HEK293 (cell line): ENCODE measurements around the gene CRTC3.

Experiments used
- CTCF ChIA-PET: fragments of 350-600 bp; formaldehyde crosslinking; extraction: SDS; loops from one replicate; lab custom pipeline; 2021; ENCODE audit warnings: antibody characterized with exemption; lab: Yijun Ruan, JAX
- POLR2A ChIA-PET: fragments of 300-600 bp; formaldehyde crosslinking; extraction: SDS; loops from one replicate; lab custom pipeline; 2020; ENCODE audit warnings: antibody characterized with exemption, inconsistent platforms; lab: Yijun Ruan, JAX
- H3K27ac ChIP-seq: fragments of 200-500 bp; sonication (Bioruptor generic); 2 replicates; pipeline ENCODE4 v1.5.1; 2014; ENCODE audit warnings: low read depth, low read length, control low read depth, inconsistent platforms; ENCODE audit errors: extremely low read depth
- H3K36me3 ChIP-seq, 2 experiments: fragments of 200-500 bp in 1 of 2; sonication (Bioruptor generic) in 1 of 2; 1 replicate in 1 of 2; 2 replicates in 1 of 2; pipeline ENCODE4 v1.5.1; 2014 to 2017; ENCODE audit warnings: inconsistent platforms in 2 of 2, low read length in 2 of 2; ENCODE audit not compliant: control insufficient read depth in 2 of 2, insufficient read depth in 1 of 2
- H3K4me1 ChIP-seq: fragments of 200-500 bp; sonication (Bioruptor generic); 2 replicates; pipeline ENCODE4 v1.5.1; 2014; ENCODE audit warnings: mild to moderate bottlenecking, low read length, inconsistent platforms; ENCODE audit not compliant: control insufficient read depth, insufficient read depth
- H3K4me3 ChIP-seq: 2 replicates; pipeline ENCODE4 v1.5.1; 2011; ENCODE audit warnings: low read depth, mild to moderate bottlenecking, control low read depth, low read length, moderate library complexity
- H3K9me3 ChIP-seq: fragments of 200-500 bp; sonication (Bioruptor generic); 2 replicates; pipeline ENCODE4 v1.5.1; 2014; ENCODE audit warnings: low read depth, low read length, inconsistent platforms; ENCODE audit not compliant: control insufficient read depth, insufficient read depth
- GLIS1 ChIP-seq: fragments of 450-650 bp; formaldehyde crosslinking; IDR thresholded peaks from 2 replicates; pipeline ENCODE4 v1.5.1; 2016; ENCODE audit warnings: missing biosample characterization, missing genetic modification characterization
- HOXA7 ChIP-seq: sonication (generic); formaldehyde crosslinking; IDR thresholded peaks from 2 replicates; pipeline ENCODE4 v1.8.1; 2022; ENCODE audit warnings: missing genetic modification reagents, borderline replicate concordance
- OSR2 ChIP-seq: fragments of 450-650 bp; formaldehyde crosslinking; IDR thresholded peaks from 2 replicates; pipeline ENCODE4 v1.5.1; 2016; ENCODE audit warnings: missing biosample characterization, missing genetic modification characterization
- SALL2 ChIP-seq: fragments of 450-650 bp; formaldehyde crosslinking; IDR thresholded peaks from 2 replicates; pipeline ENCODE4 v1.5.0; 2017; ENCODE audit warnings: missing biosample characterization, mild to moderate bottlenecking, missing genetic modification characterization, borderline replicate concordance
- SP7 ChIP-seq: fragments of 450-650 bp; formaldehyde crosslinking; IDR thresholded peaks from 2 replicates; pipeline ENCODE4 v1.5.1; 2016; ENCODE audit warnings: missing biosample characterization, missing genetic modification characterization
- ZBTB48 ChIP-seq: fragments of 450-650 bp; formaldehyde crosslinking; IDR thresholded peaks from 2 replicates; pipeline ENCODE4 v1.5.1; 2016; ENCODE audit warnings: missing biosample characterization, missing genetic modification characterization
- ZNF10 ChIP-seq: fragments of 450-650 bp; formaldehyde crosslinking; IDR thresholded peaks from 2 replicates; pipeline ENCODE4 v1.5.1; 2017; ENCODE audit warnings: missing biosample characterization, missing genetic modification characterization
- ZNF132 ChIP-seq: fragments of 450-650 bp; formaldehyde crosslinking; IDR thresholded peaks from 2 replicates; pipeline ENCODE4 v1.5.1; 2017; ENCODE audit warnings: missing biosample characterization, missing genetic modification characterization, borderline replicate concordance
- ZNF426 ChIP-seq: fragments of 450-650 bp; formaldehyde crosslinking; IDR thresholded peaks from 2 replicates; pipeline ENCODE4 v1.5.1; 2017; ENCODE audit warnings: missing biosample characterization, missing genetic modification characterization, mild to moderate bottlenecking, inconsistent platforms, moderate library complexity
- ZNF514 ChIP-seq: fragments of 450-650 bp; formaldehyde crosslinking; IDR thresholded peaks from 2 replicates; pipeline ENCODE4 v1.5.1; 2016; ENCODE audit warnings: missing biosample characterization, missing genetic modification characterization
- ZNF544 ChIP-seq: fragments of 450-650 bp; formaldehyde crosslinking; IDR thresholded peaks from 2 replicates; pipeline ENCODE4 v1.5.0; 2017; ENCODE audit warnings: missing biosample characterization, missing genetic modification characterization
- ZNF596 ChIP-seq: fragments of 450-650 bp; IDR thresholded peaks from 2 replicates; pipeline ENCODE4 v1.5.0; 2018; ENCODE audit warnings: missing biosample characterization, mild to moderate bottlenecking, missing genetic modification characterization, moderate library complexity
- ZNF768 ChIP-seq: fragments of 450-650 bp; formaldehyde crosslinking; IDR thresholded peaks from 2 replicates; pipeline ENCODE4 v1.5.1; 2018; ENCODE audit warnings: missing biosample characterization, mild to moderate bottlenecking, missing genetic modification characterization
- ZNF837 ChIP-seq: fragments of 450-650 bp; formaldehyde crosslinking; IDR thresholded peaks from 2 replicates; pipeline ENCODE4 v1.5.1; 2016; ENCODE audit warnings: missing biosample characterization, missing genetic modification characterization
- TF ChIP-seq, protein P1 (sequence below): fragments of 450-650 bp; IDR thresholded peaks from 2 replicates; pipeline ENCODE4 v1.5.1; 2018; ENCODE audit warnings: missing biosample characterization, missing genetic modification characterization
- TF ChIP-seq, protein P2 (sequence below): fragments of 450-650 bp; formaldehyde crosslinking; IDR thresholded peaks from 2 replicates; pipeline ENCODE4 v1.5.1; 2016; ENCODE audit warnings: missing biosample characterization, missing genetic modification characterization
- TF ChIP-seq, protein P3 (sequence below): fragments of 450-650 bp; formaldehyde crosslinking; IDR thresholded peaks from 2 replicates; pipeline ENCODE4; 2016; ENCODE audit warnings: missing biosample characterization, missing genetic modification characterization
- TF ChIP-seq, protein P4 (sequence below): fragments of 450-650 bp; IDR thresholded peaks from 2 replicates; pipeline ENCODE4 v1.5.1; 2018; ENCODE audit warnings: missing biosample characterization, mild to moderate bottlenecking, missing genetic modification characterization
- TF ChIP-seq, protein P5 (sequence below): fragments of 450-650 bp; formaldehyde crosslinking; optimal IDR thresholded peaks from 2 replicates; pipeline ENCODE3; 2016; ENCODE audit warnings: missing biosample characterization, mild to moderate bottlenecking, missing genetic modification characterization
- TF ChIP-seq, protein P6 (sequence below): fragments of 450-650 bp; formaldehyde crosslinking; IDR thresholded peaks from 2 replicates; pipeline ENCODE4 v1.5.1; 2016; ENCODE audit warnings: missing biosample characterization, missing genetic modification characterization

CRTC3 gene

DNA sequence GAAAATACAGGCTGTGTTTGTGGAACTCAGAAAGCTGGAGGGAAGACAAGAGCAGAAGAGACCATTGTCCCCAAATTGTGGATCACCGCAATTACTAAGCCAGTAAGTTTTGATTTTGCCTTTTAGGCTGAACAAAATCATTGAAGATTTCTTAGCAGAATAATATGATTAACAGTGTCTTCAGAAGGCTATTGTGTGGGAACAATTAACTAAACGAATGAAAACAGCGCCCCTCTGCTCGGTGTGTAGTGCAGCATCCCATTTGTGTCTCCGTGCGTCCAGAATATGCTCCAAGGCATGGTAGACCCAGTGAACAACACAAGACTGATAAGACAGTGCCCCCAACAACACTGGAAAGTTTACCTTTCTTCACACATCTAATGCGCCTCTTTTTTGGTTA is 71.2 kb downstream of the CRTC3 start:
- H3K4me3 ChIP-seq = no peak overlapping the region
- ChIA-PET POLR2A (no interaction called here), CTCF (no interaction called here)

DNA sequence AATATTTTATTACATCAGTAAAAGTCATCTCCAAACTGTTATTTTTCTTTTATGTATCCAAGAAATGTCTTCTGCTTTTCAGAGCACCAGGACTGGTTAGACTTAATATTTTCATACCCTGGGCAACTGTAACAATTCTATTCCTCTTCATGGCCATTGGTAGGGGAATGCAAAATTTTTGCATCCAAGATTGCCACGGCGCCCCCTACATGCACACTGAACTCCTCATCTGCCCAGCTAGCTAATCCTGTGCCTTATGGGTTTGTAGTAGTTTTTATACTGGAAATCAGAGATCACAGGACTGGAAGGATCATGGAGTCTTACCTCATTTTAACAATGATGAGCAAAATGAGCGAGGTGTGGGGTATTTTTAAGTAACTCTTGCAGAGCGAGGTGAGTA is 74.2 kb downstream of the CRTC3 start:
- CTCF ChIA-PET = interaction anchor here (0.6 to 2.3 kb wide), 18 partner anchors 10 to 311 kb away, joined by 3 to 10 read pairs (median 4); no protein-coding TSS in a partner anchor
- no peaks in the 10 kb centered on the region; the same call in 1 of the 2 replicates for H3K4me1 ChIP-seq
- H3K4me3 ChIP-seq = no peak overlapping the region
- POLR2A ChIA-PET = no interaction called here
- TF ChIP-seq ZBTB48 (tag by site-specific recombination) = no peak
- TF ChIP-seq ZNF544 (tag by site-specific recombination) = no peak
- TF ChIP-seq, protein P1, sequence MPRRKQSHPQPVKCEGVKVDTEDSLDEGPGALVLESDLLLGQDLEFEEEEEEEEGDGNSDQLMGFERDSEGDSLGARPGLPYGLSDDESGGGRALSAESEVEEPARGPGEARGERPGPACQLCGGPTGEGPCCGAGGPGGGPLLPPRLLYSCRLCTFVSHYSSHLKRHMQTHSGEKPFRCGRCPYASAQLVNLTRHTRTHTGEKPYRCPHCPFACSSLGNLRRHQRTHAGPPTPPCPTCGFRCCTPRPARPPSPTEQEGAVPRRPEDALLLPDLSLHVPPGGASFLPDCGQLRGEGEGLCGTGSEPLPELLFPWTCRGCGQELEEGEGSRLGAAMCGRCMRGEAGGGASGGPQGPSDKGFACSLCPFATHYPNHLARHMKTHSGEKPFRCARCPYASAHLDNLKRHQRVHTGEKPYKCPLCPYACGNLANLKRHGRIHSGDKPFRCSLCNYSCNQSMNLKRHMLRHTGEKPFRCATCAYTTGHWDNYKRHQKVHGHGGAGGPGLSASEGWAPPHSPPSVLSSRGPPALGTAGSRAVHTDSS (tag by site-specific recombination) = no peak
- no peak for TF ChIP-seq OSR2 (tag by site-specific recombination)
- TF ChIP-seq HOXA7 = no peak
- TF ChIP-seq ZNF596 (tag by site-specific recombination) = no peak
- no peak for TF ChIP-seq ZNF514
- no peak for TF ChIP-seq SALL2
- TF ChIP-seq, protein P2, sequence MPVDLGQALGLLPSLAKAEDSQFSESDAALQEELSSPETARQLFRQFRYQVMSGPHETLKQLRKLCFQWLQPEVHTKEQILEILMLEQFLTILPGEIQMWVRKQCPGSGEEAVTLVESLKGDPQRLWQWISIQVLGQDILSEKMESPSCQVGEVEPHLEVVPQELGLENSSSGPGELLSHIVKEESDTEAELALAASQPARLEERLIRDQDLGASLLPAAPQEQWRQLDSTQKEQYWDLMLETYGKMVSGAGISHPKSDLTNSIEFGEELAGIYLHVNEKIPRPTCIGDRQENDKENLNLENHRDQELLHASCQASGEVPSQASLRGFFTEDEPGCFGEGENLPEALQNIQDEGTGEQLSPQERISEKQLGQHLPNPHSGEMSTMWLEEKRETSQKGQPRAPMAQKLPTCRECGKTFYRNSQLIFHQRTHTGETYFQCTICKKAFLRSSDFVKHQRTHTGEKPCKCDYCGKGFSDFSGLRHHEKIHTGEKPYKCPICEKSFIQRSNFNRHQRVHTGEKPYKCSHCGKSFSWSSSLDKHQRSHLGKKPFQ (tag by site-specific recombination) = no peak
- no peak for TF ChIP-seq GLIS1 (tag by site-specific recombination)
- TF ChIP-seq, protein P3, sequence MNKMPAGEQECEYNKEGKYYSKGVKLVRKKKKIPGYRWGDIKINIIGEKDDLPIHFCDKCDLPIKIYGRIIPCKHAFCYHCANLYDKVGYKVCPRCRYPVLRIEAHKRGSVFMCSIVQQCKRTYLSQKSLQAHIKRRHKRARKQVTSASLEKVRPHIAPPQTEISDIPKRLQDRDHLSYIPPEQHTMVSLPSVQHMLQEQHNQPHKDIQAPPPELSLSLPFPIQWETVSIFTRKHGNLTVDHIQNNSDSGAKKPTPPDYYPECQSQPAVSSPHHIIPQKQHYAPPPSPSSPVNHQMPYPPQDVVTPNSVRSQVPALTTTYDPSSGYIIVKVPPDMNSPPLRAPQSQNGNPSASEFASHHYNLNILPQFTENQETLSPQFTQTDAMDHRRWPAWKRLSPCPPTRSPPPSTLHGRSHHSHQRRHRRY (tag by site-specific recombination) = no peak
- no peak for TF ChIP-seq ZNF132 (tag by site-specific recombination)
- TF ChIP-seq ZNF10 (tag by site-specific recombination) = no peak
- TF ChIP-seq ZNF837 (tag by site-specific recombination) = no peak
- TF ChIP-seq ZNF426 (tag by site-specific recombination) = no peak
- TF ChIP-seq, protein P4, sequence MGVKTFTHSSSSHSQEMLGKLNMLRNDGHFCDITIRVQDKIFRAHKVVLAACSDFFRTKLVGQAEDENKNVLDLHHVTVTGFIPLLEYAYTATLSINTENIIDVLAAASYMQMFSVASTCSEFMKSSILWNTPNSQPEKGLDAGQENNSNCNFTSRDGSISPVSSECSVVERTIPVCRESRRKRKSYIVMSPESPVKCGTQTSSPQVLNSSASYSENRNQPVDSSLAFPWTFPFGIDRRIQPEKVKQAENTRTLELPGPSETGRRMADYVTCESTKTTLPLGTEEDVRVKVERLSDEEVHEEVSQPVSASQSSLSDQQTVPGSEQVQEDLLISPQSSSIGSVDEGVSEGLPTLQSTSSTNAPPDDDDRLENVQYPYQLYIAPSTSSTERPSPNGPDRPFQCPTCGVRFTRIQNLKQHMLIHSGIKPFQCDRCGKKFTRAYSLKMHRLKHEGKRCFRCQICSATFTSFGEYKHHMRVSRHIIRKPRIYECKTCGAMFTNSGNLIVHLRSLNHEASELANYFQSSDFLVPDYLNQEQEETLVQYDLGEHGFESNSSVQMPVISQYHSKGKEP (tag by site-specific recombination) = no peak
- no peak for TF ChIP-seq ZNF768
- no peak for TF ChIP-seq SP7
- TF ChIP-seq, protein P5, sequence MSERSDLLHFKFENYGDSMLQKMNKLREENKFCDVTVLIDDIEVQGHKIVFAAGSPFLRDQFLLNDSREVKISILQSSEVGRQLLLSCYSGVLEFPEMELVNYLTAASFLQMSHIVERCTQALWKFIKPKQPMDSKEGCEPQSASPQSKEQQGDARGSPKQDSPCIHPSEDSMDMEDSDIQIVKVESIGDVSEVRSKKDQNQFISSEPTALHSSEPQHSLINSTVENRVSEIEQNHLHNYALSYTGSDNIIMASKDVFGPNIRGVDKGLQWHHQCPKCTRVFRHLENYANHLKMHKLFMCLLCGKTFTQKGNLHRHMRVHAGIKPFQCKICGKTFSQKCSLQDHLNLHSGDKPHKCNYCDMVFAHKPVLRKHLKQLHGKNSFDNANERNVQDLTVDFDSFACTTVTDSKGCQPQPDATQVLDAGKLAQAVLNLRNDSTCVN = no peak
- H3K27ac ChIP-seq = no peak overlapping the region
- H3K36me3 ChIP-seq = peaks cover 12 to 28% of the 10 kb centered on the region in 2 experiments; a peak in 2 of 3 replicates
- H3K9me3 ChIP-seq = no peaks in the 10 kb centered on the region

More for the DNA sequence above, 71.2 kb downstream of the CRTC3 start:
- Histone ChIP-seq H3K27ac (no peak overlapping the region), H3K36me3 (peaks cover 9 to 12% of the 10 kb centered on the region in 2 experiments; a peak in 2 of 3 replicates), H3K9me3 (no peaks in the 10 kb centered on the region), H3K4me1 (no peaks in the 10 kb centered on the region)
- TF ChIP-seq, protein P6, sequence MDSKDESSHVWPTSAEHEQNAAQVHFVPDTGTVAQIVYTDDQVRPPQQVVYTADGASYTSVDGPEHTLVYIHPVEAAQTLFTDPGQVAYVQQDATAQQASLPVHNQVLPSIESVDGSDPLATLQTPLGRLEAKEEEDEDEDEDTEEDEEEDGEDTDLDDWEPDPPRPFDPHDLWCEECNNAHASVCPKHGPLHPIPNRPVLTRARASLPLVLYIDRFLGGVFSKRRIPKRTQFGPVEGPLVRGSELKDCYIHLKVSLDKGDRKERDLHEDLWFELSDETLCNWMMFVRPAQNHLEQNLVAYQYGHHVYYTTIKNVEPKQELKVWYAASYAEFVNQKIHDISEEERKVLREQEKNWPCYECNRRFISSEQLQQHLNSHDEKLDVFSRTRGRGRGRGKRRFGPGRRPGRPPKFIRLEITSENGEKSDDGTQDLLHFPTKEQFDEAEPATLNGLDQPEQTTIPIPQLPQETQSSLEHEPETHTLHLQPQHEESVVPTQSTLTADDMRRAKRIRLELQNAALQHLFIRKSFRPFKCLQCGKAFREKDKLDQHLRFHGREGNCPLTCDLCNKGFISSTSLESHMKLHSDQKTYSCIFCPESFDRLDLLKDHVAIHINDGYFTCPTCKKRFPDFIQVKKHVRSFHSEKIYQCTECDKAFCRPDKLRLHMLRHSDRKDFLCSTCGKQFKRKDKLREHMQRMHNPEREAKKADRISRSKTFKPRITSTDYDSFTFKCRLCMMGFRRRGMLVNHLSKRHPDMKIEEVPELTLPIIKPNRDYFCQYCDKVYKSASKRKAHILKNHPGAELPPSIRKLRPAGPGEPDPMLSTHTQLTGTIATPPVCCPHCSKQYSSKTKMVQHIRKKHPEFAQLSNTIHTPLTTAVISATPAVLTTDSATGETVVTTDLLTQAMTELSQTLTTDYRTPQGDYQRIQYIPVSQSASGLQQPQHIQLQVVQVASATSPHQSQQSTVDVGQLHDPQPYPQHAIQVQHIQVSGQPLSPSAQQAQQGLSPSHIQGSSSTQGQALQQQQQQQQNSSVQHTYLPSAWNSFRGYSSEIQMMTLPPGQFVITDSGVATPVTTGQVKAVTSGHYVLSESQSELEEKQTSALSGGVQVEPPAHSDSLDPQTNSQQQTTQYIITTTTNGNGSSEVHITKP = peak; percentile 44; the same call in 1 of the 2 replicates
- TF ChIP-seq OSR2 (tag by site-specific recombination) = no peak
